Prostate gland (tissue), 2 donors: Measurements from ENCODE around the gene CMPK1. TPM values are rescaled to one million over a fixed set of nuclear protein-coding genes. Genes with fewer than 3 reads are reported as not detected.
A peak's percentile ranks its signal among the peaks of the same experiment; 100 is the strongest.
"Not testable (repeated sequence)": the region's sequence is repeated elsewhere in the genome, so short reads cannot be mapped to it uniquely, and the experiment has no call there.

Experiments
- DNase-seq: peaks from one replicate; pipeline ENCODE4 v3.0.0-alpha.2; 2019; ENCODE audit warnings: low spot score
- H3K27ac ChIP-seq, 2 donors: fragments of 200-600 bp; sonication (generic); 2 replicates each; pipeline ENCODE4 v1.5.1; 2017 to 2019
- H3K27me3 ChIP-seq: fragments of 200-600 bp; sonication (generic); replicated peaks from 2 replicates; pipeline ENCODE4 v1.5.1; 2019; ENCODE audit not compliant: insufficient read depth
- H3K36me3 ChIP-seq, 2 donors: fragments of 200-600 bp; sonication (generic); 1 replicate in 1 of 2; 2 replicates in 1 of 2; pipeline versions ENCODE4 v1.5.1 to v1.8.1; 2017 to 2019
- H3K4me1 ChIP-seq: fragments of 200-600 bp; sonication (generic); replicated peaks from 2 replicates; pipeline ENCODE4 v1.5.1; 2019
- H3K4me3 ChIP-seq, 2 donors: fragments of 200-600 bp; sonication (generic); 2 replicates each; pipeline ENCODE4 v1.5.1; 2017 to 2019
- H3K9me3 ChIP-seq: fragments of 200-600 bp; sonication (generic); 2 replicates; pipeline ENCODE4 v1.5.1; 2017
- POLR2A ChIP-seq: fragments of 450-650 bp; IDR thresholded peaks from one replicate; pipeline ENCODE4 v1.6.1; 2016; ENCODE audit warnings: antibody characterized with exemption, mild to moderate bottlenecking
- POLR2AphosphoS5 ChIP-seq: sonication (generic); formaldehyde crosslinking; IDR thresholded peaks from one replicate; pipeline ENCODE4 v1.6.1; 2017; ENCODE audit warnings: antibody characterized with exemption
- WGBS: methylation state at CpG from one replicate; pipeline ENCODE4 v1.1.5; 2018; 5-methylcytosine and 5-hydroxymethylcytosine counted together
- intact Hi-C: fragments of 100-400 bp; cut with DNase I; formaldehyde crosslinking; loops from one replicate; pipeline ENCODE4 v1.14.2; 2022
- total RNA-seq, 2 donors: library from RNA; depleted of rRNA; stranded (reverse); fragments of >200 nt; gene quantifications; one replicate each; pipeline ENCODE4 v1.1.0, GENCODE V29; 2016
- TF ChIP-seq, protein P1 (sequence below), 4 experiments: fragments of 200-600 bp in 2 of 4; fragments of 450-650 bp in 2 of 4; sonication (generic) in 2 of 4; IDR thresholded peaks; 1 replicate in 3 of 4; 2 replicates in 1 of 4; pipeline ENCODE4 v1.5.1; 2016 to 2019; ENCODE audit warnings: antibody characterized with exemption in 4 of 4, mild to moderate bottlenecking in 2 of 4, moderate library complexity in 2 of 4

Gene CMPK1
- total RNA-seq, 2 donors from 2014 or later = 54.9 to 152 TPM

DNA sequence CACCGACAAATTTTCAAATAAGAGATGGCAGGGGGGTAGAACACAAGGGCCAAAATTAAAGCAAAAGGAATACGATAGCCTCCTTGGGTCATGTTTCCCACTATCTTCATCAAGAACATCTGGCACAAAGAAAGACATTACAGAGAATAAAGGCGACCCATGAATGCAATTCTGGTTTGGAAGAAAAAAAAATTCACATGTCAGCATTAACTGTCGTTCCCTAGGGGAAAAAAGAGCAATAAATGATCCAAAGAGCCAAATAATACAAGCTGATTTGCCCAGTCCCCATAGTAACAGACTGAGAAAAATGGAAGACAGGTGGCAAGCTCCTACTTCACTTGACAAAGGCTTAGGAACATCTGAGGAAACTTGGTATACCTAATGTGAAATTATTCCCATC, 24.2 kb upstream of the CMPK1 start:
- Histone ChIP-seq H3K36me3 (no peaks in the 10 kb centered on the region), H3K4me1 (no peaks in the 10 kb centered on the region), H3K9me3 (no peaks in the 10 kb centered on the region), H3K4me3 (no peak overlapping the region), H3K27ac (no peak overlapping the region), H3K27me3 (no peaks in the 10 kb centered on the region)
- intact Hi-C loops = no loop called here
- DNase-seq = no peak
- TF ChIP-seq, protein P1, sequence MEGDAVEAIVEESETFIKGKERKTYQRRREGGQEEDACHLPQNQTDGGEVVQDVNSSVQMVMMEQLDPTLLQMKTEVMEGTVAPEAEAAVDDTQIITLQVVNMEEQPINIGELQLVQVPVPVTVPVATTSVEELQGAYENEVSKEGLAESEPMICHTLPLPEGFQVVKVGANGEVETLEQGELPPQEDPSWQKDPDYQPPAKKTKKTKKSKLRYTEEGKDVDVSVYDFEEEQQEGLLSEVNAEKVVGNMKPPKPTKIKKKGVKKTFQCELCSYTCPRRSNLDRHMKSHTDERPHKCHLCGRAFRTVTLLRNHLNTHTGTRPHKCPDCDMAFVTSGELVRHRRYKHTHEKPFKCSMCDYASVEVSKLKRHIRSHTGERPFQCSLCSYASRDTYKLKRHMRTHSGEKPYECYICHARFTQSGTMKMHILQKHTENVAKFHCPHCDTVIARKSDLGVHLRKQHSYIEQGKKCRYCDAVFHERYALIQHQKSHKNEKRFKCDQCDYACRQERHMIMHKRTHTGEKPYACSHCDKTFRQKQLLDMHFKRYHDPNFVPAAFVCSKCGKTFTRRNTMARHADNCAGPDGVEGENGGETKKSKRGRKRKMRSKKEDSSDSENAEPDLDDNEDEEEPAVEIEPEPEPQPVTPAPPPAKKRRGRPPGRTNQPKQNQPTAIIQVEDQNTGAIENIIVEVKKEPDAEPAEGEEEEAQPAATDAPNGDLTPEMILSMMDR (IDR thresholded peaks at IDR 0.05) = no peak
- TF ChIP-seq POLR2A (no peak), POLR2AphosphoS5 (no peak)
- 89% methylated on average over 4 of the region's 4 CpGs for WGBS

DNA sequence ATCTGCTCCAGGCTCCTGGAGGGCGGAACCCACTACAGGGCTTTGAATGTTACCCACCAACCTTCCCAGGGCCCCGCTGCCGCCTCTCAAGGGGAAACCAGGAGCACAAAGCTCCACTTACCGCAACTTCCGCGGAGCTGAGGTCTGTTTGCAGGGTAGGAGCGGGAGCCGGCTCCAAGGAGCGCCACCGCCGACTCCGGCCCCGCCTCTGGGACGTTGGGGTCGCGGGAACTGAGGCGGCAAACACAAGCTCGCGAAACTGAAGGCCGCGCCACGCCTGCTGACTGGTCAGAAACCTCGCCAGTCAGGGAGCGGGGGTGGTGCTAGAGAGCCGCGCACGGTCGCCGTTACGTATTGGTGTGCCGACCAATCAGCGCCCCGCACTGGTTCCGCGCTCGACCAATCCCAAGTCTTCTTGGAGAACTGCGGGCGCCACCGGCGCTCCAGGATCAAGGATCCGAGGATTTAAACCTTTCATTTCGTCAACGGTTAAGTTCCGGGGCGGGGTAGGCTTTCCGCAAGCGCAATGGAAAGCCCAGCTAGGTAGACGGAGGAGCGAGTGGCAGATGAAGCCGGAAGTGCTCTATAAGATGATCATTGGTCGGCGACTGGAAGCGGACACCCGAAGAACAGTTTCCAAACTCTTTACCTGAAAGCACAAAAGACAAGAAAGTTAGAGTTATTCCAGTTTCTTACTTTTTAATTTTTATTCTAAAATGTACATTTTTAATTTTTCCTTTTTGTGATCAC, 19.5 kb upstream of the CMPK1 start, which contains the start of gene STIL:
STIL (minus strand) TSS at position 233 of the 750 bp plus-strand sequence. CDS start 3,828 bp downstream, outside the sequence.
- intact Hi-C loops = loop anchor here (1.0 kb wide), 1 partner anchor 19 kb away; the partner anchor contains the start of gene CMPK1
- TF ChIP-seq, protein P1 (IDR thresholded peaks at IDR 0.05) = peak in 2 of 4 experiments; percentile 19 to 44
- TF ChIP-seq POLR2AphosphoS5 (peak; percentile 99), POLR2A (no peak)

DNA sequence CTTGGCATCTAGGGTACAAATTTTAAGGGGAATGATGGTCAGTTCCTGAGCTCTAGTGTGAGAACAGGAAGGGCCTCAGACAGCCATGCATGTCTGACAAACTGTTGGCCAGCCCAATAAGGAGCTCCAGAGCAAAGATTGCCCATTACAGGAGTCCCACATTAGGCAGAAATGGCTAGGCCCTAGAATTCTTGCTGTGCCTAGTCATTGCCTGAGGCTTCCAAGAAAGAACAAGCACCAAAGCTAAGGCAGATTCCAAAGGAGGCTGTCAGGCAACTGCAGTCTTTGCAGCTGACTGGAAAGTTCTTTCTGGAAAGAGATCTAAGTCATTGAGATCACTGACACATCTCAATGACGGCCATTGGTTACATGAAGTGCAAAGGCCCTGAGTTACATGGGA, 15.7 kb upstream of the CMPK1 start:
- H3K36me3 ChIP-seq = no peaks in the 10 kb centered on the region
- H3K27ac ChIP-seq = no peak overlapping the region
- H3K4me3 ChIP-seq = no peak overlapping the region
- no peaks in the 10 kb centered on the region for H3K4me1 ChIP-seq
- 86% methylated on average over 1 of the region's 1 CpG for WGBS
- no peaks in the 10 kb centered on the region for H3K9me3 ChIP-seq
- TF ChIP-seq POLR2AphosphoS5 = no peak
- intact Hi-C loops = no loop called here
- DNase-seq = no peak
- H3K27me3 ChIP-seq = no peaks in the 10 kb centered on the region

More for the DNA sequence above, 19.5 kb upstream of the CMPK1 start, which contains the start of gene STIL:
- Histone ChIP-seq H3K27ac (peak within 1 kb of the TSS; percentile 72 to 88), H3K36me3 (no peaks in the 10 kb centered on the region), H3K9me3 (no peaks in the 10 kb centered on the region), H3K4me3 (peak within 1 kb of the TSS; percentile 44 to 63), H3K4me1 (no peaks in the 10 kb centered on the region), H3K27me3 (no peaks in the 10 kb centered on the region)
- WGBS = 1% methylated on average over 49 of the region's 54 CpGs
- DNase-seq = peak; percentile 99

DNA sequence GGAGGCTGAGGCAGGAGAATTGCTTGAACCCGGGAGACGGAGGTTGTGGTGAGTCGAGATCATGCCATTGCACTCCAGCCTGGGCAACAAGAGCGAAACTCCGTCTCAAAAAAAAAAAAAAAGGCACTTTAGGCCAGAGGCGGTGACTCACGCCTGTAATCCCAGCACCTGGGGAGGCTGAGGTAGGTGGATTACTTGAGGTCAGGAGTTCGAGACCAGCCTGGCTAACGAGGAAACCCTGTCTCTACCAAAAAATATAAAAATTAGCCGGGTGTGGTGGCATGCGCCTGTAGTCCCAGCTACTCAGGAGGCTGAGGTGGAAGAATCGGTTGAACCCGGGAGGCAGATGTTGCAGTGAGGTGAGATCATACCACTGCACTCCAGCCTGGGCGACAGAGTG, 13.6 kb upstream of the CMPK1 start:
- H3K9me3 ChIP-seq, H3K4me1 ChIP-seq, DNase-seq, H3K36me3 ChIP-seq, H3K27ac ChIP-seq, H3K27me3 ChIP-seq, H3K4me3 ChIP-seq: not testable (repeated sequence)
- intact Hi-C loops = loop anchor here (10.0 kb wide), 1 partner anchor 135 kb away; no protein-coding TSS in a partner anchor
- 93% methylated on average over 14 of the region's 14 CpGs for whole genome bisulfite sequencing

DNA sequence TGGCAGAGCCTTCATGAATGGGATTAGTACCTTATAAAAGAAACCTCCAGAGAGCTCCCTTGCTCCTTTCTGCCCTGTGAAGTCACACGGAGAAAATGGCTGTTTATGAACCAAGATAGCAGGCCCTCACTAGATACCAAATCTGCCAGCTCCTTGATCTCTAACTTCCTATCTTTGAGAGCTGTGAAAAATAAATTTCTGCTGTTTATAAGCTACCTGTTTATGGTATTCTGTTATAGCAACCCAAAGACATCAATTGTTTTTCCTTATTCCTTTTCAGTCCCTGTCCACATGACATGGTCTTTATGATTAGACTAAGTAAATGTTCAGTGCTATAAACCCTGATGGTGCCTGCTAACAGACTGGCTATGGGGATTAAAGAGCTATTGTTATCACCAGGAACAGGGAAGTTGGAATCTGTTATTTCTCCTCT, 10.0 kb upstream of the CMPK1 start:
- intact Hi-C loops = loop anchor here (10.0 kb wide), 1 partner anchor 139 kb away; no protein-coding TSS in a partner anchor
- Histone ChIP-seq H3K27ac (peak overlapping the region; percentile 56 to 60), H3K4me1 (no peaks in the 10 kb centered on the region), H3K27me3 (no peaks in the 10 kb centered on the region), H3K9me3 (no peaks in the 10 kb centered on the region), H3K36me3 (no peaks in the 10 kb centered on the region), H3K4me3 (no peak overlapping the region)
- whole genome bisulfite sequencing = 16% methylated on average over 1 of the region's 1 CpG
- peak; percentile 51 for DNase-seq
- TF ChIP-seq POLR2AphosphoS5 = peak; percentile 82
- TF ChIP-seq POLR2A = no peak

DNA sequence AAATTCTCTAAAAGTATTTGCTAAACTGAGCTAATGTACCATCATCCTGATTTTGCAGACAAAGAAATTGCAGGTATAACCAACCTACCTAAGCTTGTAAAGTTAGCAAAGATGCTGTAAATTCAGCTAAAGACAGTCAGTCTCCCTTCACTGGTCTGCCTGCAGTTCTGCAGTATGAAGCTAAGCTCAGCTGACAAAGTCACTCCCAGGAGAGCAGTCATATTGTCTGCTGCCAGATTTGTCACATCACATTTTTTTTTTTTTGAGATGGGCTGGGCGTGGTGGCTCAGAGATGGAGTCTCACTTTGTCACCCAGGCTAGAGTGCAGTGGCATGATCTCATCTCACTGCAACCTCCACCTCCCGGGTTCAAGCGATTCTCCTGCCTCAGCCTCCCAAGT, 8.9 kb upstream of the CMPK1 start:
- Histone ChIP-seq H3K27ac (peak overlapping the region in 1 of 2 donors; percentile 60), H3K4me3 (no peak overlapping the region), H3K9me3 (no peaks in the 10 kb centered on the region), H3K27me3 (no peaks in the 10 kb centered on the region), H3K36me3 (no peaks in the 10 kb centered on the region), H3K4me1 (no peaks in the 10 kb centered on the region)
- WGBS = 93% methylated on average over 3 of the region's 3 CpGs
- TF ChIP-seq POLR2AphosphoS5 = no peak
- TF ChIP-seq, protein P1 (IDR thresholded peaks at IDR 0.05) = no peak
- TF ChIP-seq POLR2A = no peak
- DNase-seq = no peak
- intact Hi-C loops = loop anchor here (10.0 kb wide), 1 partner anchor 140 kb away; no protein-coding TSS in a partner anchor
